Suprapubic skin (tissue), 3 donors: Measurements from ENCODE around the gene ARHGEF17.

Experiments used
- POLR2A ChIP-seq, 2 donors: fragments of 450-650 bp; IDR thresholded peaks; one replicate each; pipeline ENCODE4 v1.6.1; 2017; ENCODE audit warnings: antibody characterized with exemption in 2 of 2, mild to moderate bottlenecking in 2 of 2, moderate library complexity in 2 of 2
- TF ChIP-seq, protein P1 (sequence below), 2 donors: fragments of 200-600 bp in 1 of 2; fragments of 450-650 bp in 1 of 2; sonication (generic) in 1 of 2; IDR thresholded peaks; one replicate each; pipeline ENCODE4 v1.5.1; 2016 to 2019; ENCODE audit warnings: antibody characterized with exemption in 2 of 2, mild to moderate bottlenecking in 1 of 2, moderate library complexity in 1 of 2

DNA sequence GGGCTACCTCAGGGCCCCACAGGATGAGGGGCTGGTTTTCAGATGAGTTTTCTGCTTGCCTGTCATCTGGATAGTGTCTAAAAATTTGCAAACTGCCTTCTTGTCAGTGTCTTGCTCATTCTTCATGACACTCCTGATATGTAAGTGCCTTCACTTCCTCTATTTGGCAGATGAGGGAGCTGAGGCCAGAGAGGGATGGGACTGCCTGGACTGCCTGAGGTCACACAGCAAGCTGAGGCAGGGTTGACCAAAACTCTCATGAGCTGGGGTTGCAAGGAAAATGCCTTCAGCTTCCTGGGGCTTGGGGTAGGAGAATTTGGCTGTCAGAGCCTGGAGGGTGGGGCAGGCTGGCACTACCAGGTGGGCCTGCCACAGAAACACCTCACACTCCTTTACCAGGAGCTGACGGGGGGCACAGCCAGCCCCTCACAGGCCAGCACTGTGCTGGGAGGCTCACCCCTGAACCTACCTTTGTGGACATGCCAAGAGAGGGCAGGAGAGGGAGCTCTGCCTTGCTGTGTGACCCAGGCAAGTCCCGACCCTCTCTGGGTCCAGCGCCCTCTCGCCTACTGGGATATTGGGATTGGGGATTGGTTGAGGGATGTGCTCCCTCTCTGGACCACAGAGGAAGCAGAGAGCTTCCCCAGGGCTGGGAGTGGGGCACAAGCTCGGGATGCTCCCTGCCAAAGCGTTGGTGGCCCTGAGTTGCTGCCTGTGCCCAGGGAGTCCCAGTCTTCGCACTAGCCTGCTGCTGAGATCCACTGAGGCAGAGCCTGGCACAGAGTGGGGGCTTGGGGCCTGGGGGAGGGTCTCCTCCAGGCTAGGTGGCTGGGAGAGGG, 37.8 kb upstream of the ARHGEF17 start:
- TF ChIP-seq, protein P1, sequence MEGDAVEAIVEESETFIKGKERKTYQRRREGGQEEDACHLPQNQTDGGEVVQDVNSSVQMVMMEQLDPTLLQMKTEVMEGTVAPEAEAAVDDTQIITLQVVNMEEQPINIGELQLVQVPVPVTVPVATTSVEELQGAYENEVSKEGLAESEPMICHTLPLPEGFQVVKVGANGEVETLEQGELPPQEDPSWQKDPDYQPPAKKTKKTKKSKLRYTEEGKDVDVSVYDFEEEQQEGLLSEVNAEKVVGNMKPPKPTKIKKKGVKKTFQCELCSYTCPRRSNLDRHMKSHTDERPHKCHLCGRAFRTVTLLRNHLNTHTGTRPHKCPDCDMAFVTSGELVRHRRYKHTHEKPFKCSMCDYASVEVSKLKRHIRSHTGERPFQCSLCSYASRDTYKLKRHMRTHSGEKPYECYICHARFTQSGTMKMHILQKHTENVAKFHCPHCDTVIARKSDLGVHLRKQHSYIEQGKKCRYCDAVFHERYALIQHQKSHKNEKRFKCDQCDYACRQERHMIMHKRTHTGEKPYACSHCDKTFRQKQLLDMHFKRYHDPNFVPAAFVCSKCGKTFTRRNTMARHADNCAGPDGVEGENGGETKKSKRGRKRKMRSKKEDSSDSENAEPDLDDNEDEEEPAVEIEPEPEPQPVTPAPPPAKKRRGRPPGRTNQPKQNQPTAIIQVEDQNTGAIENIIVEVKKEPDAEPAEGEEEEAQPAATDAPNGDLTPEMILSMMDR (IDR thresholded peaks at IDR 0.05): no peak
- TF ChIP-seq POLR2A (IDR thresholded peaks at IDR 0.05): no peak
